Liver (tissue), 3 donors: ENCODE measurements around the gene MEX3C.

Experiments
- CTCF ChIP-seq: fragments of 150-350 bp; IDR thresholded peaks from 2 replicates; pipeline ENCODE4 v1.5.1; 2017; ENCODE audit warnings: improper control_type of control experiment, low read depth, low read length; ENCODE audit not compliant: missing input control
- EGR1 ChIP-seq, 2 donors: IDR thresholded peaks; 2 replicates each; pipeline ENCODE4 v1.6.1; 2016 to 2018; ENCODE audit warnings: antibody characterized with exemption in 2 of 2, low read depth in 2 of 2
- FOXA1 ChIP-seq: IDR thresholded peaks from 2 replicates; pipeline ENCODE4 v1.6.1; 2016; ENCODE audit warnings: antibody characterized with exemption
- GABPA ChIP-seq, 2 donors: IDR thresholded peaks in 1 of 2; conservative IDR thresholded peaks in 1 of 2; 2 replicates each; pipeline ENCODE4 v1.6.1; 2016; ENCODE audit warnings: antibody characterized with exemption in 2 of 2, mild to moderate bottlenecking in 1 of 2, moderate library complexity in 1 of 2
- MAX ChIP-seq: IDR thresholded peaks from 2 replicates; pipeline ENCODE4 v1.6.1; 2016; ENCODE audit warnings: antibody characterized with exemption
- RAD21 ChIP-seq, 2 donors: IDR thresholded peaks; 2 replicates each; pipeline ENCODE4 v1.6.1; 2016; ENCODE audit warnings: antibody characterized with exemption in 2 of 2, mild to moderate bottlenecking in 2 of 2
- REST ChIP-seq: IDR thresholded peaks from 2 replicates; pipeline ENCODE4 v1.6.1; 2016; ENCODE audit warnings: antibody characterized with exemption, mild to moderate bottlenecking
- RXRA ChIP-seq, 2 donors: IDR thresholded peaks; 2 replicates each; pipeline ENCODE4 v1.6.1; 2017 to 2018; ENCODE audit warnings: antibody characterized with exemption in 2 of 2, mild to moderate bottlenecking in 1 of 2
- SP1 ChIP-seq: IDR thresholded peaks from 2 replicates; pipeline ENCODE4 v1.6.1; 2018; ENCODE audit warnings: antibody characterized with exemption, mild to moderate bottlenecking
- TAF1 ChIP-seq: conservative IDR thresholded peaks from 2 replicates; pipeline ENCODE4 v1.6.1; 2016; ENCODE audit warnings: antibody characterized with exemption, mild to moderate bottlenecking
- YY1 ChIP-seq: IDR thresholded peaks from 2 replicates; pipeline ENCODE4 v1.6.1; 2016; ENCODE audit warnings: antibody characterized with exemption, mild to moderate bottlenecking
- ZBTB33 ChIP-seq: IDR thresholded peaks from 2 replicates; pipeline ENCODE4 v1.6.1; 2016; ENCODE audit warnings: antibody characterized with exemption
- donor health status: healthy.
- donor health status: healthy.

GRCh38 chr18:51185075-51185474 is 12.4 kb downstream of the MEX3C start:
- TF ChIP-seq RAD21 (IDR thresholded peaks at IDR 0.05) (no peak), TAF1 (no peak), CTCF (no peak), REST (no peak), GABPA (IDR thresholded peaks at IDR 0.05 in 1 of 2, conservative IDR thresholded peaks at IDR 0.05 in 1 of 2) (no peak), MAX (no peak), EGR1 (IDR thresholded peaks at IDR 0.05; ENCODE audit: low read depth in 2 of 2) (no peak), ZBTB33 (no peak), FOXA1 (no peak), YY1 (no peak), SP1 (no peak), RXRA (IDR thresholded peaks at IDR 0.05) (no peak)
